Ecto neural progenitor cell (in vitro differentiated cells): ENCODE measurements around the gene GOLGA8B.
A peak's percentile ranks its signal among the peaks of the same experiment; 100 is the strongest.
"Not testable (repeated sequence)": the region's sequence is repeated elsewhere in the genome, so short reads cannot be mapped to it uniquely, and the experiment has no call there.

ENCODE experiments used
- DNase-seq: peaks from one replicate; pipeline ENCODE4 v3.0.0-alpha.2; 2018; ENCODE audit warnings: low spot score

GOLGA8B gene

GRCh38 chr15:34598799-34599585 is 15.5 kb upstream of the GOLGA8B start:
- DNase-seq: no peak

GRCh38 chr15:34597316-34597715 is 13.9 kb upstream of the GOLGA8B start:
- no peak for DNase-seq

- DNase-seq: no peak
Observed at GRCh38 chr15:34594361-34594760, 10.9 kb upstream of the GOLGA8B start.

GRCh38 chr15:34591306-34591705 is 7.9 kb upstream of the GOLGA8B start:
- DNase-seq: no peak

GRCh38 chr15:34588046-34588674 is 4.7 kb upstream of the GOLGA8B start:
- DNase-seq: peak; percentile 53

GRCh38 chr15:34585966-34586365 is 2.5 kb upstream of the GOLGA8B start:
- DNase-seq: not testable (repeated sequence)

- no peak for DNase-seq
Observed at GRCh38 chr15:34584996-34585395, 1.5 kb upstream of the GOLGA8B start.

- DNase-seq: peak; percentile 53
Observed at GRCh38 chr15:34584330-34584668, 848 bp upstream of the GOLGA8B start.

GRCh38 chr15:34582461-34583371 is 735 bp downstream of the GOLGA8B start:
- DNase-seq: peak; percentile 66

- not testable (repeated sequence) for DNase-seq
Observed at GRCh38 chr15:34581687-34582460, 1.6 kb downstream of the GOLGA8B start.

GRCh38 chr15:34581043-34581365 is 2.4 kb downstream of the GOLGA8B start:
- DNase-seq: no peak

- DNase-seq: not testable (repeated sequence)
Observed at GRCh38 chr15:34580251-34581042, 3.0 kb downstream of the GOLGA8B start.

GRCh38 chr15:34578283-34578674 is 5.2 kb downstream of the GOLGA8B start:
- no peak for DNase-seq

GRCh38 chr15:34577658-34578282 is 5.7 kb downstream of the GOLGA8B start:
- DNase-seq: not testable (repeated sequence)

GRCh38 chr15:34575035-34575434 is 8.4 kb downstream of the GOLGA8B start:
- DNase-seq: not testable (repeated sequence)

- DNase-seq: not testable (repeated sequence)
Observed at GRCh38 chr15:34572921-34573320, 10.5 kb downstream of the GOLGA8B start.

GRCh38 chr15:34572019-34572641 is 11.3 kb downstream of the GOLGA8B start:
- DNase-seq: not testable (repeated sequence)

GRCh38 chr15:34569670-34570396 is 13.6 kb downstream of the GOLGA8B start:
- not testable (repeated sequence) for DNase-seq

- not testable (repeated sequence) for DNase-seq
Observed at GRCh38 chr15:34567174-34567573, 16.3 kb downstream of the GOLGA8B start.
